NCI-H2227 treated with DMSO at 0.1 percent for 48 hours (cell line): Measurements from ENCODE around the gene COBLL1.
A peak's percentile ranks its signal among the peaks of the same experiment; 100 is the strongest.
"Not testable (repeated sequence)": the region's sequence is repeated elsewhere in the genome, so short reads cannot be mapped to it uniquely, and the experiment has no call there.

ENCODE experiments used
- DNase-seq: peaks from one replicate; lab custom pipeline; 2025; lab: John Stamatoyannopoulos, UW

Gene COBLL1

GRCh38 chr2:164841719-164842623 lies at the start of gene COBLL1:
TSS of gene COBLL1 (minus strand) at chr2:164841823. CDS start at chr2:164841196, 627 bp downstream.
- DNase-seq: peak; percentile 60

DNA sequence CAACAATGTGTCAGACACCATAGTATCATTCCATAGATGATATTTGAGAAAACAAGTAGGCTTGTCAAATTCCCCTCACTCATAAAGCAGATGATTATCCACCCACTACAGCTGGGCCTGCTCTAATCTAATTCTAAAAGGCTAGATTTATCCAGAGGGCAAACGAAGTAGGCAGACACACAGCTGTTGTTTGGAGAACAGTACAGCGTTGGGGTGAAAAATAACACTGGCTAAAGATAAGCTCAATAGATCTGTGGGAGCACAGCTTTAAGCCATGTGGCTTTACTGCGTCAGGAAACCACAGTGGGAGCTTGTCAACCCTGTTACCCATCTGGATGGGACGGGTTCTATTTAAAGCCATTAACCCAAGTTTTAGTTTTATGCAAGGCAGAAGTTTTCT lies 48.9 kb upstream of the COBLL1 start:
- no peak for DNase-seq

- no peak for DNase-seq
Observed at GRCh38 chr2:164888592-164888991, 47.0 kb upstream of the COBLL1 start.

DNA sequence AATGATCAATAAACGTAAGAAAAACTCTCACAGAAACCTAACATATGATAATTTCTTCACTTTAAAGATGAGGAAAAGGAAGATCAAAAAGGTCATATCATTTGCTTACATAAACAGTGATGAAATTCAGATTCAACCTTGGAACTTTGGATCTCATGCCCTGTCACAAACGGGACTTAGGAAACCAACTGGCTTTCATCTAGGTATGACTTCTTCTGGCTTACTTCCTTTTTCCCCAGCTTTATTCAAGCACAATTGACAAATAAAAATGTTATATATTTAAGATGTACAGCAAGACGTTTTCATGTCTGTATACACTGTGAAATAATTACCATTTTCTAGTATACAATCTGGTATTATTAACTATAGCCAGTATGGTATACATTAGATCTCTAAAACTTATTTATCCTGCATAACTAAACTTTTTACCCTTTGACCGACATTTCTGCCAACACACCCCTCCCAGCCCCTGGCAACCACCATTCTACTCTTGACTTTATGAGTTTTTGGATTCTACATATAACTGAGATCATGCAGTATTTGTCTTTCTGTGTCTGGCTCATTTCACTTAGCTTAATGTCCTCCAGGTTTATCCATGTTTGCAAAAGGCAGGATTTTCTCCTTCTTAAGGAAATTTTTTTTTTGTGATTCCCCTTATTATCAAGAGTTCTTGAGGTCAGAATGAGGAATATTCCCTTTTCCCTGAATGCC lies 46.0 kb upstream of the COBLL1 start:
- no peak for DNase-seq

DNA sequence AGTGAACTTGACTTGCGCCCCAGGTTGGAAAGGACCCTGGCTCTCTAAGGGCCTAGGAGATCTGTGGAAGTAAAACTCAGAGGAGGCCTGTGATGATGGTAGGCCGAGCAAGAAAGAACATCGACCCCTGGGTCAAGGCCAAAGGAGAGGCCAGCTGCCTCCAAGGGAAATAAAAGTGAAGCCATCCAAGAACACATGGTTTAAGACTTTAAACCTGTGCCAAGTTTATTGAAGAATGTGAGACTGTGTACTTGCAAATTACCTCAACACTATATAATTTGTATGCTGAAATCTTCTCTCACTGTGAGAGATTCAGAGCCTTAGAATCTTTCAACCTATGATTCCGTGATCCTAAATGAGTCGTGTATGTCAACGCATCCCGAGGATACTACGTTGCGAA lies 40.7 kb upstream of the COBLL1 start:
- no peak for DNase-seq

DNA sequence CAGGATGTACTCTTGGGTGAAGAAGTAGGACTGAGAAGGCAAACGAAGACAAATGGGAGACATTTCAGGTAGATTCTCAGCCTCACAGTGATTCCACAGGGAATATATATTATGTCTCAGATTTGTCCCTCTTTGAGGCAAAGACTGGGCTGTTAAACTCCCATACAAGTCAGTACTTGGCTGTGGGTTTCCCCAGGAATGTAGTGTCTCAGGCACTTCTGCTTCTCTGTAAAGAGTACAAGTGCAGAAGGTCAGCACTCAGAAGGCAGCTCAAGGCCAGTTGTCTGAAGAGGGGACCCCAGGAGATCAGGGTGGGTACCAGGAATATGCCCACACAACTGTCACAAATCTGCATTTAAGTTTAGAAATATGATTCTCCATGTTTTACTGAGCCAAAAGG lies 39.9 kb upstream of the COBLL1 start:
- DNase-seq: no peak

DNA sequence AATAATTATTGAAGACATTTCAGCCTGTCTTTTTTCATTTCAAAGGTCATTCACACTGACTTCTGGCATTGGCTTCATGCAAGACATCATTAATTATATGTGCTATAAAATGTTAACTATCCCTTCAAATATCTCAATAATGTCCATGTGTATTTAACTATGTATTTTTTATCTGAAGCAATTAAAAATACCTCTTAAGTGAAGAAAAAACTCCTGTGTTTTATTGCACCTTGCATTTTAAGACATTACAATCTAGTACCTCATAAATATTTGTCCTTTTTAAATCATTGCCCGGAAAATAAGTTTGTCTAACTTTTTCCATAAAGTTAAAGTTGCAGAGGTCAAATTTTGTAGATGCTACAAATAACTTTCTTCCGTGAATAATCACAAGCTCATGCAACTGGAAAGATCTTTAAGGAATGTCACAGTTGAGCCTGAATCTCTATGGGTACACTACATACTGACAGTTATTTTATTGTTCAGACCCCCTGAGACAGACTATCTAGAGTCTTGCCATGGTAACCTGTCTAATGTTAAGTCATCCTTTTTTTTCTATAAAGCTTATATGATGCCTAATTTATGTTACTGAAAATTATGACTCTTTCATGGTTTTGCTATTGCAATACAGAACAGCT lies 38.4 kb upstream of the COBLL1 start:
- DNase-seq: no peak

- no peak for DNase-seq
Observed at GRCh38 chr2:164877927-164878326, 36.3 kb upstream of the COBLL1 start.

DNA sequence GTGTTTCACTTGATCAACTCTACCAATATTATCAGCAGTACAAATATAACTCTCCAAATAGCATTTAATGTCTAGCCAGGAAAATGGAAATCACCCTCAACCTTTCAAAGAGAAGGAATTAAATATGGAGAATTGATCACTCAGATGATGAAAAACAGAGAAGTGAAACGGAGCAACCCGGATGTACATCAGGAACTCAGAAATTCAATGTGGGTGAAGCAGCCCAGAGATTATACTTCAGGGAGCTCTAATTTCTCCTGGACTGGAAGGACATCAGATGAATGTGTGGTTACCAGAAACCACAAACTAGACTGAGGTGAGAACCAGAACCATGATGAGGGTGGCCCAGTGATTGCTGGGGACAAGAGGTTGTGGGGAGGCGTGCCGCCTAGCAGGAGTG lies 35.5 kb upstream of the COBLL1 start:
- no peak for DNase-seq

- no peak for DNase-seq
Observed at GRCh38 chr2:164875334-164876205, 33.9 kb upstream of the COBLL1 start.

DNA sequence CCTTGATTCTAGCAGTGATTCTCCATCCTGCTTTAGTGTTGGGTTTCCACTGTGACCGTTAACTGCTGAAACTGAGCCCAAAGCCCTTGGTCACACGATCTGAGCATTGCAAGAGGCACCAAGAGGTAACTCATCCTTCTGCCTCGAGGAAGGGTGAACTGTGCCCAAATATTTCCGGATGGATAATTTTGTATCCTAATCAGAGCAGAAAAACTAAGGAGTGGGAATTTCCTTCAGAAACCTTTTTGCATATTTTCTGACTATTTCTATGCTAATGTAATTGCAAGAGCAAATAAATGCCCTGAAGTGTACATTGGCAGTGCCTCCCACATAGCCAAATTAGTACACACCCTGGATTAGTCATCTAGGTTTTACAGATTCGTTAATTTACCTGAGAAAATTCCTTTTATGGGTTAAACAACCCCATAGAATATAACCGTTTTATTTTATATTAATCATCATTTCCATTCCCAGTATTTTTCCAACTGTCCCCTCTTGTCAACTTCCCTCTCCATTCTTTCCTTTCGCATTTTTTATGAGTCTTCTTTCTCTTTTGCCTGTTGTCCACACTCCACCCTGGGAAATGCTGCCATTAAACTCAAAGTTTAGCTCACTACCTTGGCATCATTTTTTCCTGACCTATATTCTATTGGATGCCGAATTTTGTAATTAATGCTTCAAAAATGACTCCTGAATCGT lies 31.7 kb upstream of the COBLL1 start:
- DNase-seq: no peak

DNA sequence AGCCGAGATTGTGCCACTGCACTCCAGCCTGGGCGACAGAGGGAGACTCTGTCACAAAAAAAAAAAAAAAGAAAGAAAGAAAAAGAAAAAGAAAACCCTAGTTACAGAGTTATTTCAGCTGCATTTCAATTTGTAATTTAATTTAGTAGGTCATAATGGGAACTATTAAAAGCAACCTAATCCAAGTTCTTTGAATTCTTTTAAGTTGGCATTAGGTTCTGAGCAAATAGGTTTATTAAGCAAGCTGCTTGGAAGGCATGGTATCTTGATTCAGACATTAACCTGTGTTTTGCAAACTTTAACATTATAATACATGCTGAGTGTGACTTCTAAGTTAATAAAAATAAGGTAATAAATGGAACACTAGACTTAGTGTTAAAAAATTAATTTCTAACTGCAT lies 29.8 kb upstream of the COBLL1 start:
- no peak for DNase-seq

DNA sequence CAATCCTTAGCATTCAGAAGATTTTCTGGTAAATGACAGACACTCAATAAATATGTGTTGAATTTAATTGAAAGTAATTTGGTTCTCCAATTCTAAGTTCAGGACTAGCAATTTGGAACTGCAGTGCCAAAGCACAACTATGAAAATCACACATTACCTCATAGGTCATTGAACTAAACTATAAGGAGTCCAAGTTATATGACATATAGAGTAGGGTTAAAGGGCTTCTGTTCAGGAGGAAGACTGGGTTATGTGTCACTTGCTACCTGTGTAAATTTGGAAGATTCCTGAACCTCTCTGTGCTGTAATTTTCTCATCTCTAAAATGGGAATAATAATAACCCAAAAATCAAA lies 27.8 kb upstream of the COBLL1 start:
- no peak for DNase-seq

DNA sequence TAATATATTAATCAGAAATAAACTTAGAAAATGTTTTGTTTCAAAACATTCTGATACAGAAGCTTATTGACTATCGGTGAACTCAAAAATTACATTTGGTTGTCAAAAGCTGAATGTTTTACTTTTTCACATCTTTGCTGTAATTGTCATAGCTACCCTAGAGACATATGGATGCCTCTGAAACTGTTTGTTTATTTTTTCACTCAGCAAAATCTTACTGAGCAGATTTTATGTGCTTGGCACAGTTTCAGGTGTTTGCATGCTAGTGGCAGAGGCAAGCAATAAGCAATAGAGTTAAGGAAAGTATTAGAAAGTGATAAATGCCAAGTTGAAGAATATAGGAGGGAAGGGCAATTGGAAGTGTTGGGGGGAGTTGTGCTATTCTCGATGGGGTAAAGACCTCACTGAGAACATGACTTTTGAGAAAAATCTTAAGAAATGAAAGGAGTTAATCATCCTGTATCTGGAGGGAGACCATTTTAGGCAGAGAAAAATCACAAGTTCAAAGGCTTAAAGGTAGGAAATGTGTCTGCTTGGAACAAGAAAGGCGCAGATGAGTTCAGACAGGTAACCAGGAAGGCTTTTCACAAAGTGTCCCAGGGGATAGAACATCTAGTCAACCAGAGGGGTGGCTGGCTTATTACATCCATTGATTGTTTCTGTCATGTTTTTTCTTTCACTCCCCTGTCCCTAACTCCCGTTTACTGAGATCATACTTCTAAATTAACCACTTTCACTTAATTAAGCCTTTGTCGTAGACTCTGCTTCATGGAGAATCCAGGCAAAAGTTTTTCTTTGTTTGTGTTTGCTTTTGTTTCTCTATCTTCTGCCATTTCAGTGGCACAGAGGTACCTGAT lies 27.2 kb upstream of the COBLL1 start:
- no peak for DNase-seq

DNA sequence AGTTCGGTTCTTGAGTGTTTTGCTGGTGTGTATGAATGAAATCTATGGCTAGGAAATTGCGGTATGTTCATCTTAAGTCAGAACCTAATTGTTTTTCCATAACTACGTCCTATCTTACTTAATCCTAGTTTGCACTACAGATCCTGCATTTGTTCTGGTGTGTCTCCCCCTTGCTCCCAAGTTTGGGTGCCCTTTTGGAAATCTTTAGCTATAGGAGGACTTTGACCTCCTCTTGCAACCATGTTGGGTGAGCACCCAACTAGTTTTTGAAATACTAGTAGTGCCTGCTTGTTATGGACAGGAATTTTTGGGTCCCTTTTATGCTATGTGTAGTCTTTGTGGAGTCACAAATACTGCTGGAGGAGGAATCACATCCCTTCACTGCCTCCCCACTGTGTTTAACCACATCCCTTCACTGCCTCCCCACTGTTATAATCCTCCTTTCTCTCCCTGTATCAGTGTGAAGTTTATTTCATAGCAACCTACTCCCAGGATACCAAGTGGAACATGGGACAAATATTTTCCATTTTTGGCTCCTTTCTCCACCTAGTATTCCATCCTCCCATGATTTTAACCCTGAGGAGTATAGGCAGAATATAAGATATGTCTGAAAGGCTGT lies 26.3 kb upstream of the COBLL1 start:
- no peak for DNase-seq

- not testable (repeated sequence) for DNase-seq
Observed at GRCh38 chr2:164866381-164866780, 24.8 kb upstream of the COBLL1 start.

DNA sequence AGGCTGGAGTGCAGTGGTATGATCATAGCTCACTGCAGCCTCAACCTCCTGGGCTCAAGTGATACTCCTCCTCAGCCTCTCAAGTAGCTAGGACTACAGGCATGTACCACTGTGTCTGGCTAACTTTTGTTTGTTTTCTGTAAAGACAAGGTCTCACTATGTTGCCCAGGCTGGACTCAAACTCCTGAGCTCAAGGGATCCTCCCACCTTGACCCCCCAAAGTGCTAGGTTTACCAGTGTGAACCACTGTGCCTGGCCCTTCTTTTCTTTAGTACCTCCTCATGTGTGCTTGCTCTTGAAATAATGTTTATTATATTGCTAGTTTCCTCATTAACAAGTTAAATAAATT lies 19.0 kb upstream of the COBLL1 start:
- no peak for DNase-seq

GRCh38 chr2:164859906-164860693 lies 18.5 kb upstream of the COBLL1 start:
- not testable (repeated sequence) for DNase-seq

- DNase-seq: no peak
Observed at GRCh38 chr2:164859251-164859818, 17.7 kb upstream of the COBLL1 start.
